Tongue (tissue), 2 donors: Measurements from ENCODE around the gene GPRC5B. TPM values are rescaled to one million over a fixed set of nuclear protein-coding genes. Genes with fewer than 3 reads are reported as not detected.

Source experiments
- DNase-seq: peaks from one replicate; pipeline ENCODE4 v3.0.0-alpha.2; 2015
- total RNA-seq: library from RNA; depleted of rRNA; stranded (reverse); fragments of >200 nt; gene quantifications from one replicate; pipeline ENCODE4 v1.2.3, GENCODE V29; 2014

Gene GPRC5B
- total RNA-seq, 1 donor from 2014 or later: 60.0 TPM

- DNase-seq: no peak
Observed at GRCh38 chr16:19871721-19872120, 12.9 kb downstream of the GPRC5B start.

- no peak for DNase-seq
Observed at GRCh38 chr16:19868421-19868820, 16.2 kb downstream of the GPRC5B start.

GRCh38 chr16:19864566-19864965 is 20.1 kb downstream of the GPRC5B start:
- no peak for DNase-seq

GRCh38 chr16:19863990-19864389 is 20.7 kb downstream of the GPRC5B start:
- DNase-seq: no peak

DNA sequence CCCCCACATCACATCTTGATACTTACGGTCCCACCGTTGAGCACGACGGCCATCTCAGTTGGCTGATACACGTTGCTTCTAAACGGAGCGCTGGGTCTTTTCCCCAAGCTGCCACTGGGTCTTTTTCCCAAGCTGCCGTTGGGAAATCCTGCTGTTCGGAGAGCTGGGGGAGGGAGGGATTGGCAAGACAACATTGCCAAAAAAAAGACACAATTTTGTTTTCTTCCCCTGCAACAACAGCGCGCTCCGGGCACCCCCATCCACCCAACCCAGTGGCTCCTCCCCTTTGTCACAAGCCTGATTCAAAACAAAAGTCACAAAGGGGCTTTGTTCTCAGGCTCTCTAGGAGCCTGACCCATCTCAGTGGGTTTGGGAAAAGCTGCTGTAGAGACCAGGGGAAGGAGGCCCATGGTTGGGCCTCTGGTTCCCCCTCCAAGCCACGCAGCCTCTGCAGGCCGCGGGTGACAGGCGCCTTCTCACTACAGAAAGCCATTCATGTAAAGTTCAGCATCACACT is 22.8 kb downstream of the GPRC5B start:
- no peak for DNase-seq

DNA sequence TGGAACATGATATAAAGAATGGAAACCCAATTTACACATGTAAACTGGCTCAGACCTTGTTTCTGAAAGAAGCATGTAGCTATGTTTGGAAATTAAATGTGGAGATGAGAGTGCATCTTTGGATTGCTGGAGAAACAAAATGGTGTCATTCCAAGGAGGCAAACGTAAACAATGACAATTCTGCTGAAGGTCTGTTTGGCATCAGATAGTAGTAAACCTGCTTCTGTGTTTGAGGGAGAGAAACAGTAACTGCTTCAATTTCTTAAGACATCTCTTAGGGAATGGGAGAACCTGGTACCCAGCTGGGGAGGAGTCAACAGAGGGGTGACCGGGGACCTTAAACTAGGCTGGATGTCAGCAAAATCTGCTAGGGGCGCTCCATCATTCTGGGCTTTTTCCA is 23.5 kb downstream of the GPRC5B start:
- no peak for DNase-seq

- DNase-seq: peak; percentile 59
Observed at GRCh38 chr16:19860166-19861041, 24.2 kb downstream of the GPRC5B start.

DNA sequence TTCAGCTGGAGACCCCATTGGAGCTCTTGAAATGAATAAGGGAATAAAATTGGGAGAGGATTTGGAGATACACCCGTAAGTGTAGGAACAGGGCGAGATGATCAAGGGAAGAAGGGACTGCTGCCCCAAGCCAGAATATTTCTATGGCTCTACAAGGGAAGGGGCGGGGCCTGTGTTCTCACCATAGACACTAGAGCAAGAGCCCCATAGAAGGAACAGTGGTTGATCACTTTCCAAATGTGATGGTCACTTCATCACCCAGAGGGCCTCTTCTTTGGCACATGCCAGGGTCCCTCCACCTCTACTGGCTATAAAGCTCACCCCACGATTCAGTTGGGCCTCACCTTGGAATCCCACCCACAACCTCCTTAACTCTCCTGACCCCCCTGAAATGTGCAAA is 25.0 kb downstream of the GPRC5B start:
- DNase-seq: no peak

DNA sequence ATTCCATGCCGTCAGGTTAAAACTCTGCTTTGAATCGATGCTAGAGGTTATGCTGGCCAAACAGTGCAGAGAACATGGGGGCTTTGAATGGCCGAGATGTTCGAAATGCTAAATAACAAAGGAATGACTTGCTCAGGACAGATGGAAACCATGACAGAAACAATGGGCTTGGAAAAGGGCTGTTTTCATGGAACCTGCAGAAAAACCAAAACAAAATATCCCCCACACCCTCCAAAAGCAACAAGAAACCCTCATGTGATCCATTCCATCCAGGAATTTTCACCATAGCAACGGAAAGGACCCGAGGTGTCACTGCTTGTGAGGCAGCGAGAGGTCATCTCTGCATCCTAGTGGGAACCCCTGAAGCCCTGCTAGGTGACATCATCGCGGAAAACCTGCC is 25.5 kb downstream of the GPRC5B start:
- DNase-seq: no peak

- no peak for DNase-seq
Observed at GRCh38 chr16:19858340-19859018, 26.2 kb downstream of the GPRC5B start.

DNA sequence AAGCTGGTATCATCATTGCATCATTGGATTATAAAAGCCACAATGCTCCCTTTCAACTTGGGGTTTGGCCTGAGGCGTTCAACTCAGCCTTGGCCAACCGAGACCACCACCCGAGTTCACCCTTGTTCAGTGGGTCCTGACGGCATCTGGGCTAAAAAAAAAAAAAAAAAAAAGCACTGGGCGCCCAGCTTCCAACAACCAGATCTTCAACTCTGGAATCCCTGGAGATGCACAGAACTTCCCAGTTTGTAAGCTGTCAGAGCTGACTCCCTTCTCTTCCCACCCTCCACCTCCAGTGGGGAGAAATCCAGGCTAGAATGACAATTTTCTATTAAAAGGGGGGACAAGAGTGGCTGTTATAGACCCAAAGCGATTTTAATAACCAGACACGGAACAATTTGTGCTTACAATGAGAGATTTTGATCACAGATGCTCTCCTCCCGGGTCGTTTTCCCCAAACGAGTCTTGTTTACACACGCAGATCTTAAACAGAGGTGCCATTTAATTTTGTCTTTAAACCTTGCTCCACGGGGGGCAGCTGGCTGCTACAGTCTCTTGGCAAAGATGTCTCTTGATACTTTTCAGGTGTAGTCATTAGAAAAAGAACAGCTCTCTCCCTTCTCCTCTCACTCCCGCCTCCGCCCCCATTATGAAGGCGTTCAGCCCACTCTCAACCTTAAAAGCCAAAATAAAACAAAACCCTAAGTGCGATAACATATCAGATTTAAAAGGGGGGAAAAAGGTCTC is 26.9 kb downstream of the GPRC5B start:
- DNase-seq: no peak

DNA sequence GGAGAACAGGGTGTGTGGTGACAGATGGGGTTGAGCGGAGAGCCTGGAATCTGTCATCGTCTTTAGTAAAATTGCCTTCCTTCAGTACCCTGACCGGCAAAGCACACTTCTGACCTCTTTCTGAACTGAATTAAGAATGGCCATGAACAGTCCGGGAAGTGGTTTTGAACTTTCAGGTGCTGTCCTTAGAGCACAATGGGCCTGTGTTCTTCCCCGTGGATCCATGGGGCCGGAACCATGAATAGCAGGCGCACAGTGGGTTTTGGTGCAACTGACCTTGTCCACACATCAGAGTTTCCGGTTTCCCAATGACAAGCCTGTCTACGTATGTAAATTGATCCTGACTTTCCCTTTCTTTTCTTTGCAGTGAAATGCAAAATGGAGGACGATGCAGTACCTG is 28.5 kb downstream of the GPRC5B start:
- no peak for DNase-seq

DNA sequence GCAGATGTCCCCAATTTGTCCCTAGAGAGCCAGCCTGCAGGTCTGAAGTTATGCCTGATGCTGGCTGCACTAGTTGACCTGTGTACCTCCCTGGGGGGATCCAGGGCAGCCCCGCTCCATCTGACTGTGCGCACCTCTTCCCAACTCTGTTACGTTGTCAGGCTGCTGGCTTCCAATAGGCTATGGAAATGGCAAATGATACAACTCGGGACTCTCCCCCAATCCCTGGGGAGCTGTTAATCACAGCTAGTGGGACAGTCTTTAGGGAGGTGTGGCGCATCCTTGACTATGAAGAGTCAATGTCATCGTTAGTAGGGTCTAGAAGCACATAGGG is 30.1 kb downstream of the GPRC5B start:
- no peak for DNase-seq

- DNase-seq: no peak
Observed at GRCh38 chr16:19853742-19854542, 30.7 kb downstream of the GPRC5B start.

DNA sequence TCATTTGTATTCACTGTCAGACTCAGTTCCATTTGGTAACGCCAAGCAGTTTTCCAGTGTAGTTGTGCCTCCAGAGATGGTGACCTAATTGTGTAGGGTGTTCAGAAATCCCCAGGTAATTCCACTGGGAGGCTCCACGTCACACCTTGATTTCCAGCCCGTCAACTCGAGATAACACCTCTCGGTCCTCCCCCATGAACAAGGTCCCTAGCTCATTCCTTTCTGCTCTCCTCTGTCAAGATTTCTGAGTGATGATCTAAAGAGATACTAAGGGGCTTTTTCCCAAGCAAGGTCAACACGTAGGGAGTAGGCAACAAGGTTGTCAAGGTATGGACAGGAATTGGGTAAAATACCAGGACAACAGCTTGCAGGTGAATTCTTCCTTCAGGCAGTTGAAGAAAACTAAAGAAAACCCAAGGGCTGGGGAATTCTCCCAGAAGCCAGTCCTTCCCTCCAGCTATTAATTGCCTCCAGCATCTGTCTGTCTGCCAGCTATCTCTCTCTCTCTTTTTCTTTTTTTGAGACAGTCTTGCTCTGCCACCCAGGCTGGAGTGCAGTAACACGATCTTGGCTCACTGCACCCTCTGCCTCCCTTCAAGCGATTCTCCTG is 31.4 kb downstream of the GPRC5B start:
- DNase-seq: no peak

DNA sequence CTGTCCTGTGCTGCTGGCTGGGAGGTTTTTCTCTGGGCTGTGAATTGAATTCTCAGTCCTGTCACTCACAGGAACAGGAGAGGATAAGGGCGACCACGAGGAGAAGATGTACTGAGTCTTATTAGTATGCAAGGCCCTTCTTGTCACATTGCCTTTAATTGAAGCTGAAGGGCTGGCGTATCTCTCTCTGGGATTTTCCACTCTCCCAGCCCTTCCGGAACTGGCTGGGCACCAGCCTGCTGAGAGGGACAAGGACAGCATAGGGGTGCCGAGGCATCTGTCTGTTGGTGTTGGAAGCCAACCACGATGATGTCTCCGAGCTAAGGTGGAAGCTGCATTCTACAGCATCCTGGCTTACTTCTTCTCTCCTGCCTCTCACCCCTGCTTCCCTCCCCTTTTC is 33.2 kb downstream of the GPRC5B start:
- no peak for DNase-seq

- no peak for DNase-seq
Observed at GRCh38 chr16:19850131-19850817, 34.4 kb downstream of the GPRC5B start.

DNA sequence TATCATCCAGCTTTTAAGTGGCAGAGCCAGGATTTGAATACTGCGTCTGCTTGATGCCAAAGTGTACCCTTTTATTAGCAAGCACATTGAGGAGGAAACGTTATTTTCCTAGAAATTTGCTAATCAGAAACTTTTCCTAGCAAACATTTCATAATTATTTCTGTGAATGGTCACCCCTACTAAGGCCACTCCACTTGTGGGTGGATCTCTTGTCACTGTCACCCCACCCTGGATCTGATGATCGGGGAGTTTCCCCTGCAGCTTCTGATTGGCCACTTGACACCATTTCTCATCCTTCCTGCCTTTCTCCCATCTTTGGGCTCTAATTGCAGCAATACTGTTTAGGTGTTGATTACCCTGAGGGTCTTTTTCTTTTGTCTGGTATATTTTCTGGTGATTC is 35.9 kb downstream of the GPRC5B start:
- no peak for DNase-seq

DNA sequence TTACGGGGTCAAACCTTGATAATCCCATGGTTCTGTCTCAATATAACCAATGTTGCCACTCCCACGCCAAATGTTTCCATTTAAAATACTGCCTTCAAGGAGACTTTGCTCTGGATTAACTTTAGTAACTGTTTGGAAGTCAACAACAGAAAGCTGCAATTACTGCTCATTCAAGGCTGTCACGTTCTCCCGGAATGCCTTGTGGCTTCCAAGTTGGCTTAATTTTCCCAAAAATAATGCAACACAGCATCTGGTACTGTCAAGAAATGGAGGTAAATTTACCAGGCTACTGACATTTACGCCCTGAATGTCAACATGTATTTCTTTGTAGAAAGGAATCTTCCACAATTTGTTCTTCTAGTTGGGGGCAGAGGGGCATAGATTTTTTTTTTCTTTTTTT is 38.2 kb downstream of the GPRC5B start:
- DNase-seq: no peak

DNA sequence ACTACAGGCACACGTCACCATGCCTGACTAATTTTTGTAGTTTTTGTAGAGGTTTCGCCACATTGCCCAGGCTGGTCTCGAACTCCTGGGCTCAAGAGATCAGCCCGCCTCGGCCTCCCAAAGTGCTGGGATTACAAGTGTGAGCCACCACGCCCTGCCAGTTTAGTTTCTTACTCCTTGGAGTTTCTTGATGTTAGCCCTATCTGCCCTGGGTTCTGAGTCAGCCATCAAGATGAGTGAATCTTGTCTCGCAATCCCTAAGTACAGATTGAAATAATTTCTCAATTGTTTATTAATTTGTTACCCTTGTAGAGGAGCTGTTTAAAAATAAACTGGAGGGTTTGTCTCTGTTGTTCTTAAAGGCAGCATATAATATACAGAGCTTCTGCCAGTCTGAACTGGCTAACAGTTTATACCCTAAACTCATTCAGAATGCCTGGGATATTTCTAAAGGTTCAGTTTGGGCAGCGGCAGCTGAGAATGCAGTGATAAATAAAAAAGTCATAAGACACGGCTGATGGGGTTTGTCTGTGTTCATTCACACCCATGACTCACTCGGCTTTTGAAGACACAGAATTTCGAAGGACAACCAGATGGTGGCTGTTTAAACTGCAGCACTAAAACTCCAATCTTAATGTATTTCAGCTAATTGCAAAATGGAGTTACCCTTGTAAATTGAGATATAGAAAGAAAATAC is 39.6 kb downstream of the GPRC5B start:
- peak; percentile 55 for DNase-seq
